HepG2 (cell line): Measurements from ENCODE around the gene FBXO24. TPM values are rescaled to one million over a fixed set of nuclear protein-coding genes. Genes with fewer than 3 reads are reported as not detected.

ENCODE experiments used
- CBFB ChIP-seq: sonication (generic); formaldehyde crosslinking; IDR thresholded peaks from 2 replicates; pipeline ENCODE4 v1.4.0; 2020; ENCODE audit warnings: missing genetic modification reagents
- DMTF1 ChIP-seq: sonication (generic); formaldehyde crosslinking; IDR thresholded peaks from 2 replicates; pipeline ENCODE4 v1.4.0; 2020; ENCODE audit warnings: mild to moderate bottlenecking, missing genetic modification reagents
- EEA1 ChIP-seq: sonication (generic); formaldehyde crosslinking; IDR thresholded peaks from 2 replicates; pipeline ENCODE4 v1.5.1; 2020; ENCODE audit warnings: mild to moderate bottlenecking, missing genetic modification reagents, borderline replicate concordance
- HCFC1 ChIP-seq: fragments of 150-350 bp; IDR thresholded peaks from 2 replicates; pipeline ENCODE4 v1.6.1; 2014; ENCODE audit warnings: low read depth, low read length
- SALL1 ChIP-seq: sonication (generic); formaldehyde crosslinking; IDR thresholded peaks from 2 replicates; pipeline ENCODE4 v1.8.0; 2022; ENCODE audit warnings: mild to moderate bottlenecking, missing genetic modification reagents
- ZNF10 ChIP-seq: sonication (generic); formaldehyde crosslinking; IDR thresholded peaks from 2 replicates; pipeline ENCODE4 v1.4.0; 2020; ENCODE audit warnings: mild to moderate bottlenecking, low read depth, missing genetic modification reagents, borderline replicate concordance
- ZNF354B ChIP-seq: sonication (generic); formaldehyde crosslinking; IDR thresholded peaks from 2 replicates; pipeline ENCODE4 v1.8.0; 2022; ENCODE audit warnings: mild to moderate bottlenecking, missing genetic modification reagents
- ZZZ3 ChIP-seq: sonication (generic); formaldehyde crosslinking; IDR thresholded peaks from 2 replicates; pipeline ENCODE4 v1.4.0; 2020; ENCODE audit warnings: missing genetic modification reagents, mild to moderate bottlenecking, borderline replicate concordance
- polyA plus RNA-seq, 8 experiments: library from polyadenylated mRNA; depleted of rRNA in 3 of 8; stranded (reverse) in 7 of 8; unstranded in 1 of 8; fragments of >200 nt; fragmentation: Illumina TruSeq in 4 of 8; extraction: Trizol in 4 of 8; gene quantifications; 2 replicates each; pipeline versions ENCODE4 v1.2.1 to v1.2.3, GENCODE V29; 2011 to 2016; ENCODE audit warnings: low read depth in 4 of 8, missing spikeins in 1 of 8, mixed read lengths in 1 of 8; ENCODE audit not compliant: insufficient read depth in 1 of 8
- total RNA-seq, 5 experiments: library from RNA; depleted of rRNA; stranded (reverse); fragments of >200 nt; fragmentation: Illumina TruSeq; extraction: Trizol; gene quantifications; 2 replicates each; pipeline ENCODE4 v1.2.3, GENCODE V29; 2016; ENCODE audit warnings: low read depth in 1 of 5
- TF ChIP-seq, protein P1 (sequence below): IDR thresholded peaks from 2 replicates; pipeline ENCODE4 v1.6.1; 2016; ENCODE audit warnings: low read depth, missing genetic modification reagents, missing compliant biosample characterization
- TF ChIP-seq, protein P2 (sequence below): sonication (generic); formaldehyde crosslinking; IDR thresholded peaks from 2 replicates; pipeline ENCODE4 v1.5.1; 2020; ENCODE audit warnings: mild to moderate bottlenecking, missing genetic modification reagents, moderate library complexity
- TF ChIP-seq, protein P3 (sequence below): sonication (generic); formaldehyde crosslinking; IDR thresholded peaks from 2 replicates; pipeline ENCODE4 v1.4.0; 2020; ENCODE audit warnings: missing genetic modification reagents

Gene FBXO24
- total and polyA plus RNA-seq, 2 of the 13 experiments (the other 11 are each of a cell fraction or from before 2014, with no cell fraction given) = 0.20 to 0.55 TPM

GRCh38 chr7:100544386-100544785 is 41.7 kb upstream of the FBXO24 start (continued):
- TF ChIP-seq, protein P1, sequence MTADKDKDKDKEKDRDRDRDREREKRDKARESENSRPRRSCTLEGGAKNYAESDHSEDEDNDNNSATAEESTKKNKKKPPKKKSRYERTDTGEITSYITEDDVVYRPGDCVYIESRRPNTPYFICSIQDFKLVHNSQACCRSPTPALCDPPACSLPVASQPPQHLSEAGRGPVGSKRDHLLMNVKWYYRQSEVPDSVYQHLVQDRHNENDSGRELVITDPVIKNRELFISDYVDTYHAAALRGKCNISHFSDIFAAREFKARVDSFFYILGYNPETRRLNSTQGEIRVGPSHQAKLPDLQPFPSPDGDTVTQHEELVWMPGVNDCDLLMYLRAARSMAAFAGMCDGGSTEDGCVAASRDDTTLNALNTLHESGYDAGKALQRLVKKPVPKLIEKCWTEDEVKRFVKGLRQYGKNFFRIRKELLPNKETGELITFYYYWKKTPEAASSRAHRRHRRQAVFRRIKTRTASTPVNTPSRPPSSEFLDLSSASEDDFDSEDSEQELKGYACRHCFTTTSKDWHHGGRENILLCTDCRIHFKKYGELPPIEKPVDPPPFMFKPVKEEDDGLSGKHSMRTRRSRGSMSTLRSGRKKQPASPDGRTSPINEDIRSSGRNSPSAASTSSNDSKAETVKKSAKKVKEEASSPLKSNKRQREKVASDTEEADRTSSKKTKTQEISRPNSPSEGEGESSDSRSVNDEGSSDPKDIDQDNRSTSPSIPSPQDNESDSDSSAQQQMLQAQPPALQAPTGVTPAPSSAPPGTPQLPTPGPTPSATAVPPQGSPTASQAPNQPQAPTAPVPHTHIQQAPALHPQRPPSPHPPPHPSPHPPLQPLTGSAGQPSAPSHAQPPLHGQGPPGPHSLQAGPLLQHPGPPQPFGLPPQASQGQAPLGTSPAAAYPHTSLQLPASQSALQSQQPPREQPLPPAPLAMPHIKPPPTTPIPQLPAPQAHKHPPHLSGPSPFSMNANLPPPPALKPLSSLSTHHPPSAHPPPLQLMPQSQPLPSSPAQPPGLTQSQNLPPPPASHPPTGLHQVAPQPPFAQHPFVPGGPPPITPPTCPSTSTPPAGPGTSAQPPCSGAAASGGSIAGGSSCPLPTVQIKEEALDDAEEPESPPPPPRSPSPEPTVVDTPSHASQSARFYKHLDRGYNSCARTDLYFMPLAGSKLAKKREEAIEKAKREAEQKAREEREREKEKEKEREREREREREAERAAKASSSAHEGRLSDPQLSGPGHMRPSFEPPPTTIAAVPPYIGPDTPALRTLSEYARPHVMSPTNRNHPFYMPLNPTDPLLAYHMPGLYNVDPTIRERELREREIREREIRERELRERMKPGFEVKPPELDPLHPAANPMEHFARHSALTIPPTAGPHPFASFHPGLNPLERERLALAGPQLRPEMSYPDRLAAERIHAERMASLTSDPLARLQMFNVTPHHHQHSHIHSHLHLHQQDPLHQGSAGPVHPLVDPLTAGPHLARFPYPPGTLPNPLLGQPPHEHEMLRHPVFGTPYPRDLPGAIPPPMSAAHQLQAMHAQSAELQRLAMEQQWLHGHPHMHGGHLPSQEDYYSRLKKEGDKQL = no peak; the same call in 1 of the 2 replicates
- TF ChIP-seq HCFC1 (no peak), ZNF10 (CRISPR knock-in tag) (no peak), ZNF354B (CRISPR knock-in tag) (no peak), ZZZ3 (CRISPR knock-in tag) (no peak), EEA1 (CRISPR knock-in tag) (no peak), CBFB (no peak), DMTF1 (CRISPR knock-in tag) (no peak), SALL1 (CRISPR knock-in tag) (no peak; the same call in 1 of the 2 replicates)
- TF ChIP-seq, protein P2, sequence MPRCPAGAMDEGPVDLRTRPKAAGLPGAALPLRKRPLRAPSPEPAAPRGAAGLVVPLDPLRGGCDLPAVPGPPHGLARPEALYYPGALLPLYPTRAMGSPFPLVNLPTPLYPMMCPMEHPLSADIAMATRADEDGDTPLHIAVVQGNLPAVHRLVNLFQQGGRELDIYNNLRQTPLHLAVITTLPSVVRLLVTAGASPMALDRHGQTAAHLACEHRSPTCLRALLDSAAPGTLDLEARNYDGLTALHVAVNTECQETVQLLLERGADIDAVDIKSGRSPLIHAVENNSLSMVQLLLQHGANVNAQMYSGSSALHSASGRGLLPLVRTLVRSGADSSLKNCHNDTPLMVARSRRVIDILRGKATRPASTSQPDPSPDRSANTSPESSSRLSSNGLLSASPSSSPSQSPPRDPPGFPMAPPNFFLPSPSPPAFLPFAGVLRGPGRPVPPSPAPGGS (CRISPR knock-in tag) = no peak
- TF ChIP-seq, protein P3, sequence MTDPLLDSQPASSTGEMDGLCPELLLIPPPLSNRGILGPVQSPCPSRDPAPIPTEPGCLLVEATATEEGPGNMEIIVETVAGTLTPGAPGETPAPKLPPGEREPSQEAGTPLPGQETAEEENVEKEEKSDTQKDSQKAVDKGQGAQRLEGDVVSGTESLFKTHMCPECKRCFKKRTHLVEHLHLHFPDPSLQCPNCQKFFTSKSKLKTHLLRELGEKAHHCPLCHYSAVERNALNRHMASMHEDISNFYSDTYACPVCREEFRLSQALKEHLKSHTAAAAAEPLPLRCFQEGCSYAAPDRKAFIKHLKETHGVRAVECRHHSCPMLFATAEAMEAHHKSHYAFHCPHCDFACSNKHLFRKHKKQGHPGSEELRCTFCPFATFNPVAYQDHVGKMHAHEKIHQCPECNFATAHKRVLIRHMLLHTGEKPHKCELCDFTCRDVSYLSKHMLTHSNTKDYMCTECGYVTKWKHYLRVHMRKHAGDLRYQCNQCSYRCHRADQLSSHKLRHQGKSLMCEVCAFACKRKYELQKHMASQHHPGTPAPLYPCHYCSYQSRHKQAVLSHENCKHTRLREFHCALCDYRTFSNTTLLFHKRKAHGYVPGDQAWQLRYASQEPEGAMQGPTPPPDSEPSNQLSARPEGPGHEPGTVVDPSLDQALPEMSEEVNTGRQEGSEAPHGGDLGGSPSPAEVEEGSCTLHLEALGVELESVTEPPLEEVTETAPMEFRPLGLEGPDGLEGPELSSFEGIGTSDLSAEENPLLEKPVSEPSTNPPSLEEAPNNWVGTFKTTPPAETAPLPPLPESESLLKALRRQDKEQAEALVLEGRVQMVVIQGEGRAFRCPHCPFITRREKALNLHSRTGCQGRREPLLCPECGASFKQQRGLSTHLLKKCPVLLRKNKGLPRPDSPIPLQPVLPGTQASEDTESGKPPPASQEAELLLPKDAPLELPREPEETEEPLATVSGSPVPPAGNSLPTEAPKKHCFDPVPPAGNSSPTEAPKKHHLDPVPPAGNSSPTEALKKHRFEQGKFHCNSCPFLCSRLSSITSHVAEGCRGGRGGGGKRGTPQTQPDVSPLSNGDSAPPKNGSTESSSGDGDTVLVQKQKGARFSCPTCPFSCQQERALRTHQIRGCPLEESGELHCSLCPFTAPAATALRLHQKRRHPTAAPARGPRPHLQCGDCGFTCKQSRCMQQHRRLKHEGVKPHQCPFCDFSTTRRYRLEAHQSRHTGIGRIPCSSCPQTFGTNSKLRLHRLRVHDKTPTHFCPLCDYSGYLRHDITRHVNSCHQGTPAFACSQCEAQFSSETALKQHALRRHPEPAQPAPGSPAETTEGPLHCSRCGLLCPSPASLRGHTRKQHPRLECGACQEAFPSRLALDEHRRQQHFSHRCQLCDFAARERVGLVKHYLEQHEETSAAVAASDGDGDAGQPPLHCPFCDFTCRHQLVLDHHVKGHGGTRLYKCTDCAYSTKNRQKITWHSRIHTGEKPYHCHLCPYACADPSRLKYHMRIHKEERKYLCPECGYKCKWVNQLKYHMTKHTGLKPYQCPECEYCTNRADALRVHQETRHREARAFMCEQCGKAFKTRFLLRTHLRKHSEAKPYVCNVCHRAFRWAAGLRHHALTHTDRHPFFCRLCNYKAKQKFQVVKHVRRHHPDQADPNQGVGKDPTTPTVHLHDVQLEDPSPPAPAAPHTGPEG (CRISPR knock-in tag) = no peak
